Keratinocyte (primary cell): ENCODE data around the gene RNASE2. TPM values are rescaled to one million over a fixed set of nuclear protein-coding genes. Genes with fewer than 3 reads are reported as not detected.

Experiments
- DNase-seq: peaks from one replicate; pipeline ENCODE4 v3.0.0-alpha.2; 2011; ENCODE audit warnings: low read depth, missing footprints, low spot score
- FAIRE-seq: peaks from 2 replicates; lab custom pipeline; 2011; peaks lifted over from hg19 to GRCh38; lab: Jason Lieb, UNC
- H2AFZ ChIP-seq: 2 replicates; pipeline ENCODE4 v1.6.0; 2012; ENCODE audit warnings: low read length, control low read depth, inconsistent platforms; ENCODE audit not compliant: control insufficient read depth
- H3K27ac ChIP-seq: 2 replicates; pipeline ENCODE4 v1.5.1; 2011; ENCODE audit warnings: low read length; ENCODE audit not compliant: control insufficient read depth, insufficient read depth
- H3K27me3 ChIP-seq: 3 replicates; pipeline ENCODE4 v1.6.0; 2011; ENCODE audit warnings: low read length; ENCODE audit not compliant: control insufficient read depth, insufficient read depth; ENCODE audit errors: extremely low read depth
- H3K36me3 ChIP-seq, 2 experiments: 2 replicates in 1 of 2; 3 replicates in 1 of 2; pipeline ENCODE4 v1.5.1; 2011; ENCODE audit warnings: low read length in 2 of 2, mild to moderate bottlenecking in 1 of 2; ENCODE audit not compliant: control insufficient read depth in 2 of 2, insufficient read depth in 2 of 2; ENCODE audit errors: extremely low read depth in 1 of 2
- H3K4me1 ChIP-seq: 3 replicates; pipeline ENCODE4 v1.5.1; 2011; ENCODE audit warnings: low read length; ENCODE audit not compliant: control insufficient read depth, insufficient read depth; ENCODE audit errors: extremely low read depth
- H3K4me2 ChIP-seq: 3 replicates; pipeline ENCODE4 v1.6.0; 2011; ENCODE audit warnings: low read depth, low read length; ENCODE audit not compliant: control insufficient read depth, insufficient read depth; ENCODE audit errors: extremely low read depth
- H3K4me3 ChIP-seq, 3 experiments: fragments of 200-600 bp in 1 of 3; sonication (generic) in 1 of 3; 2 replicates in 2 of 3; 3 replicates in 1 of 3; pipeline ENCODE4 v1.5.1; 2011 to 2016; ENCODE audit warnings: low read length in 3 of 3, mild to moderate bottlenecking in 3 of 3, control low read depth in 2 of 3, inconsistent platforms in 1 of 3, low read depth in 1 of 3, mixed read lengths in 1 of 3, mixed run types in 1 of 3, moderate library complexity in 1 of 3; ENCODE audit not compliant: control insufficient read depth in 2 of 3, insufficient read depth in 2 of 3; ENCODE audit errors: extremely low read depth in 1 of 3
- H3K79me2 ChIP-seq: 2 replicates; pipeline ENCODE4 v1.6.0; 2012; ENCODE audit warnings: low read length; ENCODE audit not compliant: control insufficient read depth, insufficient read depth
- H3K9ac ChIP-seq: 3 replicates; pipeline ENCODE4 v1.6.0; 2011; ENCODE audit warnings: low read length; ENCODE audit not compliant: control insufficient read depth, insufficient read depth; ENCODE audit errors: extremely low read depth
- H3K9me1 ChIP-seq: 3 replicates; pipeline ENCODE4 v1.6.0; 2011; ENCODE audit warnings: low read length; ENCODE audit not compliant: control insufficient read depth, insufficient read depth; ENCODE audit errors: extremely low read depth
- H3K9me3 ChIP-seq: 2 replicates; pipeline ENCODE4 v1.5.1; 2012; ENCODE audit warnings: low read depth, low read length; ENCODE audit not compliant: control insufficient read depth
- H4K20me1 ChIP-seq: 3 replicates; pipeline ENCODE4 v1.6.0; 2011; ENCODE audit warnings: low read length; ENCODE audit not compliant: control insufficient read depth, insufficient read depth; ENCODE audit errors: extremely low read depth
- EZH2 ChIP-seq: IDR thresholded peaks from one replicate; pipeline ENCODE4 v1.6.1; 2012; ENCODE audit warnings: inconsistent platforms, mild to moderate bottlenecking, low read length, moderate library complexity
- dilution Hi-C: fragments of 300-500 bp; cut with MboI; formaldehyde crosslinking; loops from one replicate; pipeline ENCODE4 v1.7.0; 2020; ENCODE audit warnings: low sequenced_read_pairs; ENCODE audit not compliant: extremely low pct_ligation_motif_present
- polyA plus RNA-seq, 5 experiments: library from polyadenylated mRNA; depleted of rRNA in 3 of 5; stranded (reverse) in 3 of 5; stranded (forward) in 1 of 5; unstranded in 1 of 5; fragments of >200 nt; gene quantifications; 1 replicate in 1 of 5; 2 replicates in 3 of 5; 3 replicates in 1 of 5; pipeline versions ENCODE4 v1.2.1 to v1.2.3, GENCODE V29; 2011 to 2012; ENCODE audit warnings: missing spikeins in 2 of 5, low read depth in 1 of 5, low replicate concordance in 1 of 5
- TF ChIP-seq, protein P1 (sequence below), 3 experiments: IDR thresholded peaks in 1 of 3; conservative IDR thresholded peaks in 1 of 3; optimal IDR thresholded peaks in 1 of 3; 2 replicates in 2 of 3; 3 replicates in 1 of 3; pipeline versions ENCODE3 to v1.5.1; 2011; ENCODE audit warnings: low read length in 3 of 3, mild to moderate bottlenecking in 3 of 3, moderate library complexity in 2 of 3, control low read depth in 1 of 3, inconsistent platforms in 1 of 3; ENCODE audit not compliant: insufficient read depth in 2 of 3; ENCODE audit errors: extremely low read depth in 1 of 3

RNASE2 gene
- polyA plus RNA-seq, 1 donor (not counting 4 experiments of a cell fraction or from before 2014, with no cell fraction given): not detected

DNA sequence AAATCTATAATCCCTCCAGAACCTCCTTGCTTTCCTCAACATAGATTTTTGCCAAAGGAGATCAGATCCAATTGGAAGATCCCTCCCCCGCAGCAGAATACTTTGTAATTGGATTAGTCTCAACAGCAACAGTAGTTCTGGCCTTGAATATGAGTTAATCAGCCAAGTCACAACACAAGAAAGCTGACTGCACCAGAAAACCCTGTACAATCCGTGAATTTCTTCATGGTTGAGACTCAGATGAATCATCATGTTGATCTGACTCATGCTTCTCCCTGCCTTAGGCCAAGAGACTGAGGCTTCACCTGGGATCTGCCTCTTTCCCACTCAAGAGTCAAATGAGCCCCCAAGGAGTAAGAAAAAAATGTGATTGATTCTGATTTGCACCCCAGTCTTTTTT, 31.5 kb downstream of the RNASE2 start:
- H3K4me2 ChIP-seq: peak overlapping the region; percentile 77
- TF ChIP-seq, protein P1, sequence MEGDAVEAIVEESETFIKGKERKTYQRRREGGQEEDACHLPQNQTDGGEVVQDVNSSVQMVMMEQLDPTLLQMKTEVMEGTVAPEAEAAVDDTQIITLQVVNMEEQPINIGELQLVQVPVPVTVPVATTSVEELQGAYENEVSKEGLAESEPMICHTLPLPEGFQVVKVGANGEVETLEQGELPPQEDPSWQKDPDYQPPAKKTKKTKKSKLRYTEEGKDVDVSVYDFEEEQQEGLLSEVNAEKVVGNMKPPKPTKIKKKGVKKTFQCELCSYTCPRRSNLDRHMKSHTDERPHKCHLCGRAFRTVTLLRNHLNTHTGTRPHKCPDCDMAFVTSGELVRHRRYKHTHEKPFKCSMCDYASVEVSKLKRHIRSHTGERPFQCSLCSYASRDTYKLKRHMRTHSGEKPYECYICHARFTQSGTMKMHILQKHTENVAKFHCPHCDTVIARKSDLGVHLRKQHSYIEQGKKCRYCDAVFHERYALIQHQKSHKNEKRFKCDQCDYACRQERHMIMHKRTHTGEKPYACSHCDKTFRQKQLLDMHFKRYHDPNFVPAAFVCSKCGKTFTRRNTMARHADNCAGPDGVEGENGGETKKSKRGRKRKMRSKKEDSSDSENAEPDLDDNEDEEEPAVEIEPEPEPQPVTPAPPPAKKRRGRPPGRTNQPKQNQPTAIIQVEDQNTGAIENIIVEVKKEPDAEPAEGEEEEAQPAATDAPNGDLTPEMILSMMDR (optimal IDR thresholded peaks at IDR 0.05 in 1 of 3, IDR thresholded peaks at IDR 0.05 in 1 of 3, conservative IDR thresholded peaks at IDR 0.05 in 1 of 3; ENCODE audit: extremely low read depth in 1 of 3, insufficient read depth in 2 of 3, low read length in 3 of 3): no peak
- TF ChIP-seq EZH2: no peak
- H3K27ac ChIP-seq: peak overlapping the region; percentile 81
- dilution Hi-C loops: no loop called here
- no peaks in the 10 kb centered on the region for H3K27me3 ChIP-seq
- H3K4me3 ChIP-seq: peak overlapping the region in 2 of 3 experiments; percentile 22 to 25
- H3K9me3 ChIP-seq: no peaks in the 10 kb centered on the region
- H3K36me3 ChIP-seq: peaks cover 0 to under 1% of the 10 kb centered on the region in 2 experiments
- H3K9ac ChIP-seq: peak overlapping the region; percentile 43
- DNase-seq (peak; percentile 82), FAIRE-seq (peak; percentile 91)
- peak overlapping the region; percentile 45 for H2AFZ ChIP-seq
- H3K79me2 ChIP-seq: peaks cover 19% of the 10 kb centered on the region
- H3K4me1 ChIP-seq: peaks cover 33% of the 10 kb centered on the region
- H3K9me1 ChIP-seq: no peaks in the 10 kb centered on the region
- H4K20me1 ChIP-seq: no peaks in the 10 kb centered on the region

DNA sequence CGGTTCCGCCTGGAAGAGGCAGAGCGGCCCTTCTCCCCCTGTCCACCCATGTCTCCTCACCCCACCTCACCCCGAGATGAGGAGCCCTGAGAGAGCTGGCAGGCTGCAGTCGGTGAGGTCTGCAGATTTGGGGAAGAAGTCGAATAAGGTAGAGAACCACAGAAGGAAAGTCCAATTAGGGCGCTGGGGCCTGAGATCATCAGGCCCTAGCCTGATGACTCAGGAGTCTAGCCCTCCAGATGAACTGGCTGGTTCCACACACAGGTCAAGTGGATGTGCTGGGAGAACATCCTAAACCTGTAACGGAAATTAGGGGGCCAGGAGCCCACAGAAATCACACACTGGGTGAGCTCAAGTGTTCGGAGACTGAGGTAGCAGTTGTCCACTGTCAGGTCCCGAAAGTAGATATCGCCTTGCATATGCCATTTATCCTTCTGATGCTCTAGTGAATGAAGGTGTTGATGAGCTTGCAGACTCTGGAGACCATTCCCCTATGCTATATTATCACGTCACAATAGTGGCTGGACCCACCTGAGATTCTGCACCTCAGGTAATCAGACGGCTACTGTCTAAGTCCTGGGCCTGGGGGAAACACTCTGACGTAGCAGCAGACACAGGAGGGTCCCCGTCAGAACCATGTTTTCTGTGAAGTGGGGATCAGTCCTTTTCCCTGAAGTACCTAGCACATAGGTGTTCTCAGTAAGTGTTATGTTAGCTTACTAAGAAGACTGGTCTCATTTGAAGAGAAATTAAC, 33.6 kb downstream of the RNASE2 start:
- Histone ChIP-seq H3K9ac (peak overlapping the region; percentile 56), H3K4me3 (peak overlapping the region in 2 of 3 experiments; percentile 29 to 57), H3K4me2 (peak overlapping the region; percentile 66), H2AFZ (peak overlapping the region; percentile 49), H3K27me3 (no peaks in the 10 kb centered on the region), H3K9me1 (no peaks in the 10 kb centered on the region), H3K4me1 (peaks cover 33% of the 10 kb centered on the region), H3K36me3 (peaks cover 5 to 9% of the 10 kb centered on the region in 2 experiments), H4K20me1 (no peaks in the 10 kb centered on the region), H3K9me3 (no peaks in the 10 kb centered on the region), H3K27ac (peak overlapping the region; percentile 83), H3K79me2 (peaks cover 25% of the 10 kb centered on the region)
- FAIRE-seq (no peak), DNase-seq (no peak)
- TF ChIP-seq, protein P1 (optimal IDR thresholded peaks at IDR 0.05 in 1 of 3, IDR thresholded peaks at IDR 0.05 in 1 of 3, conservative IDR thresholded peaks at IDR 0.05 in 1 of 3; ENCODE audit: extremely low read depth in 1 of 3, insufficient read depth in 2 of 3, low read length in 3 of 3): no peak
- no peak for TF ChIP-seq EZH2
- dilution Hi-C loops: no loop called here
